Suprapubic skin (tissue), 4 donors: ENCODE measurements around the gene WNK1. TPM values are rescaled to one million over a fixed set of nuclear protein-coding genes. Genes with fewer than 3 reads are reported as not detected.

ENCODE experiments used
- DNase-seq, 2 donors: peaks; one replicate each; pipeline ENCODE4 v3.0.0-alpha.2; 2019; ENCODE audit warnings: low spot score in 2 of 2
- H3K27ac ChIP-seq: fragments of 200-600 bp; sonication (generic); one replicate; pipeline ENCODE4 v1.5.1; 2019
- H3K27me3 ChIP-seq: fragments of 200-600 bp; sonication (generic); one replicate; pipeline ENCODE4 v1.5.1; 2019
- H3K36me3 ChIP-seq: fragments of 200-600 bp; sonication (generic); one replicate; pipeline ENCODE4 v1.5.1; 2019
- H3K4me1 ChIP-seq: fragments of 200-600 bp; sonication (generic); one replicate; pipeline ENCODE4 v1.5.1; 2019
- H3K4me3 ChIP-seq: fragments of 200-600 bp; sonication (generic); one replicate; pipeline ENCODE4 v1.5.1; 2019; ENCODE audit warnings: mild to moderate bottlenecking
- H3K9me3 ChIP-seq: fragments of 200-600 bp; sonication (generic); one replicate; pipeline ENCODE4 v1.5.1; 2019
- EP300 ChIP-seq: sonication (generic); formaldehyde crosslinking; IDR thresholded peaks from one replicate; pipeline ENCODE4 v1.6.1; 2017; ENCODE audit warnings: antibody characterized with exemption
- POLR2A ChIP-seq, 2 donors: fragments of 450-650 bp; IDR thresholded peaks; one replicate each; pipeline ENCODE4 v1.6.1; 2017; ENCODE audit warnings: antibody characterized with exemption in 2 of 2, mild to moderate bottlenecking in 2 of 2, moderate library complexity in 2 of 2
- POLR2AphosphoS5 ChIP-seq, 3 donors: sonication (generic); formaldehyde crosslinking; IDR thresholded peaks; one replicate each; pipeline ENCODE4 v1.6.1; 2017; ENCODE audit warnings: antibody characterized with exemption in 3 of 3
- WGBS: methylation state at CpG from one replicate; pipeline ENCODE4 v1.1.5; 2018; 5-methylcytosine and 5-hydroxymethylcytosine counted together
- total RNA-seq, 4 donors: library from RNA; depleted of rRNA; stranded (reverse); fragments of >200 nt; gene quantifications; one replicate each; pipeline ENCODE4 v1.1.0, GENCODE V29; 2016
- TF ChIP-seq, protein P1 (sequence below), 2 donors: fragments of 200-600 bp in 1 of 2; fragments of 450-650 bp in 1 of 2; sonication (generic) in 1 of 2; IDR thresholded peaks; one replicate each; pipeline ENCODE4 v1.5.1; 2016 to 2019; ENCODE audit warnings: antibody characterized with exemption in 2 of 2, mild to moderate bottlenecking in 1 of 2, moderate library complexity in 1 of 2

Gene WNK1
- total RNA-seq, 4 donors from 2014 or later = 368 to 724 (median 435) TPM

DNA sequence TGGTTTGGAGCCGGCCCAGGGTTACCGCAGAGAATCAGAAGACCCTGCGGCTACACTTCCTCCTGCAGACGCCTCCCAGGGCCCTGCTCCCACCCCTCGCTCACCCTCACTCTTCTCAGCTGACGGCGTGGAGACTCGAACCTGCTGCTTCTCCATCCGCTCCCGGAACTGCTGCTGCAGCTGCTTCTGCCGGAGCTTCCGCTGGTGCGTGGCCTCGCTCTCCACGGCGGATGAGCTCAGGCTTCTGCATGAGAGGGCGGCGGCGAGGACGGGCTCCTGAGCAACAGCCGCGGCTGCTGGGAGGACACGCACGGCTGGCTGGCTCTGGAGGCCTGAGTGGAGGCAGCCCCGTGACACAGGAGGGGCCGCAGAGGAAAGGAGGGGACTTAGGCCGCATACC lies 163.9 kb downstream of the WNK1 start:
- Histone ChIP-seq H3K9me3 (no peaks in the 10 kb centered on the region), H3K4me3 (no peak overlapping the region), H3K27ac (no peak overlapping the region), H3K36me3 (peaks cover 73% of the 10 kb centered on the region), H3K4me1 (no peaks in the 10 kb centered on the region), H3K27me3 (no peaks in the 10 kb centered on the region)
- TF ChIP-seq, protein P1, sequence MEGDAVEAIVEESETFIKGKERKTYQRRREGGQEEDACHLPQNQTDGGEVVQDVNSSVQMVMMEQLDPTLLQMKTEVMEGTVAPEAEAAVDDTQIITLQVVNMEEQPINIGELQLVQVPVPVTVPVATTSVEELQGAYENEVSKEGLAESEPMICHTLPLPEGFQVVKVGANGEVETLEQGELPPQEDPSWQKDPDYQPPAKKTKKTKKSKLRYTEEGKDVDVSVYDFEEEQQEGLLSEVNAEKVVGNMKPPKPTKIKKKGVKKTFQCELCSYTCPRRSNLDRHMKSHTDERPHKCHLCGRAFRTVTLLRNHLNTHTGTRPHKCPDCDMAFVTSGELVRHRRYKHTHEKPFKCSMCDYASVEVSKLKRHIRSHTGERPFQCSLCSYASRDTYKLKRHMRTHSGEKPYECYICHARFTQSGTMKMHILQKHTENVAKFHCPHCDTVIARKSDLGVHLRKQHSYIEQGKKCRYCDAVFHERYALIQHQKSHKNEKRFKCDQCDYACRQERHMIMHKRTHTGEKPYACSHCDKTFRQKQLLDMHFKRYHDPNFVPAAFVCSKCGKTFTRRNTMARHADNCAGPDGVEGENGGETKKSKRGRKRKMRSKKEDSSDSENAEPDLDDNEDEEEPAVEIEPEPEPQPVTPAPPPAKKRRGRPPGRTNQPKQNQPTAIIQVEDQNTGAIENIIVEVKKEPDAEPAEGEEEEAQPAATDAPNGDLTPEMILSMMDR (IDR thresholded peaks at IDR 0.05) = no peak
- TF ChIP-seq POLR2AphosphoS5 (IDR thresholded peaks at IDR 0.05) (no peak), EP300 (no peak), POLR2A (IDR thresholded peaks at IDR 0.05) (no peak)
- 95% methylated on average over 20 of the region's 27 CpGs for WGBS
- no peak for DNase-seq

DNA sequence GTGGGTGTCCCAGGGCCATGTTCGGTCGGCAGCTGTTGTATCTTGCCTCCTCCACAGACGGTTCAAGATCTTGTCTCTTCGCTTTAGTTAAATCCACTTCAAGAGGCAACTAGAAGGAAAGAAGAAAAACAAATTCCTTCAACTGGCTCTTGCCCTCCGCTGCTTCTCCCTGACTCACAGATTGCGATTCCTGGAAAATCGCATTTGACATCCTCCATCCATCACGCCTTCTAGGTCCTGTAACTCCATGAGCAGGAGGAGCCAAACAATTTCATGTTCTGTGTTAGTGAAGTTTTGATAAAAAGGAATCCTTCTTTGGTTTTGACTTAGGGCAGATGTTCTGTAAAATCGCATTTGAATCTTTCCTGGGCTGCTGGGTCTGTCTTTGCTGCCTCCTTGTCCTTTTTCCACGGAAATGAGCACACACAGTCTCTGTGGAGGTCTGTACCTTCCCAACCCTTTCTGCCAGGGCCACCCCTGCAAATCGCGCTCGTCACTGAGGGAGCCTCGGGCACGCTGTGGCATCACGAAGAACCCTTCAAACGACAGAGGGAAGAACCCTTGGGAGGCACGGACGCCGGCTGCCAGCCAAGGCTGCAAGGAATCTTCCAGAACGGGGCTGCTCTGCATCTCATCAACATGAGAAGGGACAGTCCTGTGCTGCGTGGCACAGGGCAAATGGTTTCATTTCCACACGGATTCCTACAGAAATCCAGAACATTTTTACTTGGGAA lies 164.5 kb downstream of the WNK1 start:
- no peaks in the 10 kb centered on the region for H3K9me3 ChIP-seq
- no peaks in the 10 kb centered on the region for H3K4me1 ChIP-seq
- no peak overlapping the region for H3K27ac ChIP-seq
- H3K36me3 ChIP-seq = peaks cover 69% of the 10 kb centered on the region
- no peak for DNase-seq
- H3K27me3 ChIP-seq = no peaks in the 10 kb centered on the region
- WGBS = 95% methylated on average over 23 of the region's 23 CpGs
- no peak overlapping the region for H3K4me3 ChIP-seq
- no peak for TF ChIP-seq POLR2A (IDR thresholded peaks at IDR 0.05)
- TF ChIP-seq EP300 = no peak
- TF ChIP-seq, protein P1 (IDR thresholded peaks at IDR 0.05) = no peak
- TF ChIP-seq POLR2AphosphoS5 (IDR thresholded peaks at IDR 0.05) = no peak

DNA sequence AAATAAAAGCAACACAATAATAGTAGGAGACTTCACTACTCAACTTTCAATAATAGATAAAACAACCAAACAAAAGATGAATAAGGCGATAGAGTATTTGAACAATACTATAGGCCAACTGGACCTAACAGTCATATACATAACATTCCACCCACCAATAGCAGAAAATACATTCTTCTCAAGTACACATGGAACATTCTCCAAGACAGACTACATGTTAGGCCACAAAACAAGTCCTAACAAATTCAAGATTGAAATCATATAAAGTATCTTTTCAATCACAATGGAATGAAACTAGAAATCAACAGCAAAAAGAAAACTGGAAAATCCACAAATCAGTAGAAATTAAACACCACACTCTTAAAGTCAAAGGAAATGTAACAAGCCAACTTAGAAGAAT lies 168.3 kb downstream of the WNK1 start:
- Histone ChIP-seq H3K27me3 (no peaks in the 10 kb centered on the region), H3K27ac (no peak overlapping the region), H3K4me1 (no peaks in the 10 kb centered on the region), H3K9me3 (no peaks in the 10 kb centered on the region), H3K36me3 (peaks cover 63% of the 10 kb centered on the region), H3K4me3 (no peak overlapping the region)
- WGBS = 71% methylated on average over 1 of the region's 1 CpG
- TF ChIP-seq EP300 (no peak), POLR2A (IDR thresholded peaks at IDR 0.05) (no peak), POLR2AphosphoS5 (IDR thresholded peaks at IDR 0.05) (no peak)
- TF ChIP-seq, protein P1 (IDR thresholded peaks at IDR 0.05) = no peak
- DNase-seq = no peak

DNA sequence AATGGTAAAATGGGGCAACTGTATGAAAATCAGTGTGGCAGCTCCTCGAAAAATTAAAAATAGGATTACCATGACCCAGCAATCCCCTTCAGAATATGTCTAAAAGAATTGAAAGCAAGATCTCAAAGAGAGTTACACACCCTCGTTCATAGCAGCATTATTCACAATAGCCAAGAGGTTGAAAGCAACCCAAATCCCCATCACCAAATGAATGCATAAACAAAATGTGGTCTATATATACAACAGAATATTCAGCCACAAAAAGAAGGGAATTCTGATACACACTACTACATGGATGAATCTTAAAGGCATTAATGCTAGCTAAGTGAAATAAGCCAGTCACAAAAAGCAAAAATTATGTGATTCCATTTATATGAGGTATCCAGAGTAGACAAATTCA lies 169.9 kb downstream of the WNK1 start:
- no peaks in the 10 kb centered on the region for H3K4me1 ChIP-seq
- WGBS = 74% methylated on average over 2 of the region's 2 CpGs
- DNase-seq = no peak
- H3K4me3 ChIP-seq = no peak overlapping the region
- no peaks in the 10 kb centered on the region for H3K9me3 ChIP-seq
- H3K36me3 ChIP-seq = peaks cover 64% of the 10 kb centered on the region
- no peak for TF ChIP-seq POLR2A (IDR thresholded peaks at IDR 0.05)
- no peak for TF ChIP-seq POLR2AphosphoS5 (IDR thresholded peaks at IDR 0.05)
- TF ChIP-seq, protein P1 (IDR thresholded peaks at IDR 0.05) = no peak
- TF ChIP-seq EP300 = no peak
- no peak overlapping the region for H3K27ac ChIP-seq
- no peaks in the 10 kb centered on the region for H3K27me3 ChIP-seq

DNA sequence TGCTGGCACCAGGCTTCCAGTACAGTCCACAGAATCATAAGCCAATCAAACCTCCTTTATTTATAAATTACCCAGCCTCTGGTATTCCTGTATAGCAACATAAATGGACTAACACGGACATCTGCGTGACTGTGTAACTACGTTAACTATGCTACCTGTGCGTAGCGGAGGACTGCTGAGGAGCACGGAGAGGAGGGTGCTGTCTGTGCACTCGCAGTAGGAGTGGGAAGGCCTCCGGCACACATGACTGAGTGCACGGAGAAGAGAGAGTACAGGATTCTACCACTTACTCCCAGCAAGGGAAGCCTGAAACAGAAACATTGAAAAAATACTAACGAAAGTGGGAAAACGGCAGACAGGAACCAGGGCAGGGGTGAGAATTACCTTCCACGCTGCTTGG lies 174.3 kb downstream of the WNK1 start:
- Histone ChIP-seq H3K27me3 (no peaks in the 10 kb centered on the region), H3K9me3 (no peaks in the 10 kb centered on the region), H3K4me1 (no peaks in the 10 kb centered on the region), H3K36me3 (peaks cover 84% of the 10 kb centered on the region), H3K27ac (no peak overlapping the region), H3K4me3 (no peak overlapping the region)
- TF ChIP-seq EP300 (no peak), POLR2A (IDR thresholded peaks at IDR 0.05) (no peak), POLR2AphosphoS5 (IDR thresholded peaks at IDR 0.05) (no peak)
- TF ChIP-seq, protein P1 (IDR thresholded peaks at IDR 0.05) = no peak
- no peak for DNase-seq
- 94% methylated on average over 11 of the region's 12 CpGs for WGBS
